GOT3 (cell line): Measurements from ENCODE around the gene MLST8.

Source experiments
- DNase-seq: peaks from one replicate; lab custom pipeline; 2025; ENCODE audit warnings: mixed read lengths; lab: John Stamatoyannopoulos, UW

Gene MLST8

DNA sequence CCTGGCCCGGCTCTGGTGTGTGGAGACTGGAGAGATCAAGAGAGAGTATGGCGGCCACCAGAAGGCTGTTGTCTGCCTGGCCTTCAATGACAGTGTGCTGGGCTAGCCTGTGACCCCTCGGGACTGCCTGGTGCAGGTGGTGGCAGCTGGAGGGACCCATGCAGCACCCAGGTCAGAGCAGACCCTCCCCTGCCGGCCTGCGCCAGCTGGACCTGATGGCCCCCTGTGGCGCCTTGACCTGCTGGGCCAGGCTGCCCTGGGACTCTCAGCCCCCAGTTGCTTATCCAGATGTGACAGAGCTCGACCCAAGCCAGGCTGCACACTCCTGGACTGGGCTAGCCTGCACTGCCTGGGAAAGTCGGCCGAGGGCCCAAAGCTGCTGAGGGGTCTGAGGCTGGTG is 3.5 kb downstream of the MLST8 start:
- DNase-seq, result no peak

GRCh38 chr16:2209258-2210008 is 4.2 kb downstream of the MLST8 start:
- DNase-seq, result no peak

DNA sequence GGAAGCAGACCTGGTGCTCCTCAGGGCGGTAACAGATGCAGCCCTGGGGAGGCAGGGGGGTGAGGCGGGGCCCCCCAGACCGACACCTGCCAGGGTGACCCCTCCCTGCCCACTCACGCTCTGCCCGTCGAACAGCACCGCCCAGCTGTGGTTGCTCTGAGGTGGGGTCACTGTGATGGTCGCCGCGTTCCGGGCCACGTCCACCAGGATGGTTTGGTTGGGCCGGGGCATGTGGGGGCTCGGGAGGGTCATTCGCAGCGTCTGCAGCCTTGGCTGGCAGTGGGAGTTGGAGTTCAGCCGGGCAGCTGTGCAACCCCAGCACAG is 4.7 kb downstream of the MLST8 start:
- no peak for DNase-seq

DNA sequence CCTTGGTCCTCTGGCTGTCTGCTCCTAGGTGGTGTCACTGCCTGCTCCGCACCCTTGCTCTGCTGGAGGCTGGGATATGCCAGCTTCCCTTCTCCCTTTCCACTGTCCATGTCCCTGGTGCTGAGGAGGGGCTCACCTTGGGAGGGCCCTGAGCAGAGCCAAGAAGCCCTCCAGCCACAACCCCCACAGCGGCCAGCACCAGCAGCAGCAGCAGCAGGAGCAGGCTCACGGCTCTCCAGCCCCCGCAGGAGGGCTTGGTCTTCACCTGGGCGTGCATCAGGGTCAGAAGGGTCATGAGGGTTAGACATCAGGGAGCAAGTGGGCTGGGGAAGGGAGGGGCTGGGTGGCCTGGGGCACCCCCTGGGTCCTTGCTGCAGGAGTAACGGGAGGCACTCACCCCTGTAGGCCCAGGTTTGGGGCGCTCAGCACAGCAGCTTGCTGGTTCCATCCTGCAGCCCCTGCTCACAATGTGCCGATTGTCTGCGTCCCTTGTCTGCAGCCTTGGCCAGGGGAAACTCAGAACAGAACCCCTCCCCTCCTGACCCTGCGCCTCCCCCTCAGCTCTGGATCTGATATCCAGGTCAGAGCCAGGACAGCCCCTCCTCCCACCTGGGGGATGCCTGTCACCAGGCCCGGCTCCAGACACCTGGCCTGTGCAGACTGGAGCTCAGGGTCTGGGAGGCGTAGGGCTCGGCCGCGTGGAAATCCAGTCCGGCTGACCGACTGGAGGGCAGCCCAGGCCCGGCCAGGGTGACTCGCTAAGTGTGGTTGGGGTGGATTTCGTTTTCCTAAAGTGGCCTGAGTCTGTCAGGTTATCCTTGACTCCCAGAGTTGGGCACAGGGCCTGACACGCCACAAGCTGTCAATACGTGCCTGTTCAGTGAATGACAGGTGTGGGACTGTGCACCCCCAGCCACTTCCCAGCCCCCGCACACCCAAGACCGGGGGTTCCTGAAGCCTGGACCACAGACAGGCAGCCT is 5.4 kb downstream of the MLST8 start, which contains the start of gene BRICD5:
Gene BRICD5, minus strand, starts transcription at position 478 of the 980 bp plus-strand sequence. Its CDS starts 30 bp downstream, at position 448.
- no peak for DNase-seq

GRCh38 chr16:2211923-2212347 is 6.7 kb downstream of the MLST8 start:
- no peak for DNase-seq

- no peak for DNase-seq
Measured at GRCh38 chr16:2212362-2213324, 7.4 kb downstream of the MLST8 start.

- DNase-seq, result no peak
Measured at GRCh38 chr16:2213817-2214718, 8.8 kb downstream of the MLST8 start.

DNA sequence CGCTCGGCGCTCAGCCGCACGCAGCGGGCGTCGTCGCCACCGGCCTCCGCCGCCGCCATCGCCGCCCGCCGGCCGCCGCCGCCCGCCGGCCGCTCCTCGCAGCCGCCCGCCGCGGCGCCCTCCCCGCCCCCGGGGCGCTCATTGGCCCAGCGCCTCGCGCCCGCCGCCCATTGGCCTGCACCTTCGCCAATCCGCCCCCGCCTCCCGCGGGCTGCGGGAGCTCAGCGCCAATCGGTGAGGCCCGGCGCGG is 9.4 kb downstream of the MLST8 start, which contains the start of gene PGP:
Gene PGP, minus strand, starts transcription at position 122 of the 250 bp plus-strand sequence. Its CDS starts 63 bp downstream, at position 59.
- no peak for DNase-seq

GRCh38 chr16:2216330-2216729 is 11.1 kb downstream of the MLST8 start:
- DNase-seq, result no peak

DNA sequence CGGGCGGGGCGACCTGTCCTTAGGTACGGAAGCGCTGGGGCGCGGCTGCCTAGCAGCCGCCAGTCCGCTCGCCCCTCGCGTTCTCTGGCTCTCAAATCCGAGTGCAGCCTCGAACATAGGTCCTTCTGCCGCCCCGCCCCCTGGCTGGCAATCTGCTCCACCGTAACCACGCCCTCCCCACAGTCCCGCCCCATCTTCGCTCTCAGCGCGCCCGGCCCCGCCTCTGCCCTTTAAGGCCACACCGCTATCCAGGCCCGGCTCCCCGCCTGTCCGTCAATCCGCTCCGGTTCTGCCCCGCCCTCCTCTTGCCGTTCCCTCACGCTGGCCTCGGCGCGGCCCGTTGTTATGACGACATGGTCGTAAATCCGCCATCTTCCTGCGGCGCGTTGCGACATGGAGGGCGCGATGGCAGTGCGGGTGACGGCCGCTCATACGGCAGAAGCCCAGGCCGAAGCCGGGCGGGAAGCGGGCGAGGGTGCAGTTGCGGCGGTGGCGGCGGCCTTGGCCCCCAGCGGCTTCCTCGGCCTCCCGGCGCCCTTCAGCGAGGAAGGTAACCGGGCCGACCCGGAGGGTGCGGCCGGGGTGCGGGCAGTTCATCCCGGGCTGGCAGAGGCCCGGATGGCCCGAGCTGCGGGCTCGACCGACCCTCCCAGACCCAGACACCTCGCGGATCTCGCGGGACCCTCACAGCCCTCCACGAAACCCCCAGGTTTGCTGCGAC is 18.1 kb downstream of the MLST8 start, which contains the start of gene E4F1:
Gene E4F1, plus strand, starts transcription at position 371 of the 721 bp plus-strand sequence. Its CDS starts 23 bp downstream, at position 394.
- DNase-seq, result peak; percentile 96

GRCh38 chr16:2223942-2224486 is 18.8 kb downstream of the MLST8 start:
- no peak for DNase-seq

GRCh38 chr16:2226245-2226793 is 21.1 kb downstream of the MLST8 start:
- DNase-seq, result no peak

- DNase-seq, result no peak
Measured at GRCh38 chr16:2226918-2227317, 21.7 kb downstream of the MLST8 start.

DNA sequence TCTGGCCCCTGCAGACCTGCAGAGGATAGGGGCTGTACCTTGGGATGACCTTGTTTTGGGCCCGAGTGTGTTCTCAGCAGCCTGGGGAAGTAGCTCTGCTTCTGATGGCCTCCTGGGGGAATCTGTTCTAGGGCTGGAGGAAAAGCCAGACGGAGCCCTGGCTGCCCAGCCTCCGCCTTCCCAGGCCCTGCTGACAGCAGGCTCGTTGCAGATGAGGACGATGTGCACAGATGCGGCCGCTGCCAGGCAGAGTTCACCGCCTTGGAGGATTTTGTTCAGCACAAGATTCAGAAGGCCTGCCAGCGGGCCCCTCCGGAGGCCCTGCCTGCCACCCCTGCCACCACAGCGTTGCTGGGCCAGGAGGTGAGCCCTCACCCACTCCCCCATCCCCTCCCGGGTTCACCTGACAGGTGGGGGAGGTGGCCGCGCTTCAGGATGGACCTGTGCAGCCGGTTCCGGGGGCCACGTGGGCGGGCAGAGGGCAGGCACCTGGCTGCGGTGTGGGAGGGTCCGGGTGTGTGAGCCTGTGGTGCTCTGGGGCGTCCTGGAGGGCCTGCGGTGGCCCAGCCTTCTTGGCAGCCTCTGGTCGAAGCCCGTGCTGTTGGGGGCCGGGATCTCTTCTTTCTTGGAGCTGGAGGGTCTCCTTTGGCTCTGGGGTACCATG is 23.0 kb downstream of the MLST8 start:
- no peak for DNase-seq

DNA sequence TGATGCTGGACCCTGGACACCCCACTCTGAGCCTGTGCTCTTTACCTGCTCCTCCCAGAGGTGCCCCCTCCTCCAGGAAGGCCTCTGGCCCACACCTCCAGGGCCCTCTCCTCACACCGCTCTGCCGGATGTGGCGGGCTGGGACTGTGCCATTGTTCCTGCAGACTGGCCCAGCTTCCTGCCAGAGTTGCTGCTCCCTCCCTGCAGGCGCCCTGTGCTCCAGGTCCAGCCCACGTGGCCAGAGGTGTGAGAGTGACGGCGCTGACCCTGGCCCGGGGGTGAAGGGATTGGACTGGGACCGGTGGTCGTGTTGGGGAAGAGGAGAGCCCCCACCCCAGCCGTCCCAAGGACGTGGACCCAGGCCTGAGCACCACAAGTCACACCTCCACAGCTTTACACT is 23.8 kb downstream of the MLST8 start:
- no peak for DNase-seq

- no peak for DNase-seq
Measured at GRCh38 chr16:2229632-2230250, 24.5 kb downstream of the MLST8 start.

DNA sequence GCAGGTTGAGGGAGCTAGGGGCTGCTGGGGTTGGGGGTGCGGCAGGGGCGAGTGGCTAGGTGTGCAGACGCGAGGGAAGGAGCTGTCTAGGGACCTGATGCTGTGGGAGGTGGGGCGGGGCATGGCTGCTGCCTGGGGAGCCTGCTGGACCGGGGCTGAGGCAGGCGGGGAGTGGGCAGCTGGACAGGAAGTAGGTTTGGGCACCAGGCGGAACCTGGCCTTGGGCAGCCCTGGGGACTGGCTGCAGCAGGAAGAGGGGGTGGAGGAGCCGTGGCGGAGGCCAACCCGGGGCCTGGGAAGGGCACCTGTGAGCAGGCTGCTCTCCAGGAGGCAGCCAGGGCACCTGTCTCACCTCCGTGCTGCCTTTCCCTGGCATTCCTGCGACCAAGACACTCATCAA is 25.1 kb downstream of the MLST8 start:
- no peak for DNase-seq
